Amniotic epithelial cell (primary cell): Measurements from ENCODE around the gene PSMB5.

Experiments used
- DNase-seq: peaks from one replicate; pipeline ENCODE4 v3.0.0-alpha.2; 2010; ENCODE audit warnings: low read depth

The PSMB5 gene

GRCh38 chr14:23043754-23044153, 9.1 kb upstream of the PSMB5 start:
- DNase-seq, result no peak

GRCh38 chr14:23043145-23043544, 8.4 kb upstream of the PSMB5 start:
- no peak for DNase-seq

GRCh38 chr14:23042162-23042965, 7.7 kb upstream of the PSMB5 start, which contains the start of gene PSMB11:
PSMB11 (plus strand) TSS chr14:23042212; CDS start chr14:23042226, 14 bp downstream.
- DNase-seq, result no peak

DNA sequence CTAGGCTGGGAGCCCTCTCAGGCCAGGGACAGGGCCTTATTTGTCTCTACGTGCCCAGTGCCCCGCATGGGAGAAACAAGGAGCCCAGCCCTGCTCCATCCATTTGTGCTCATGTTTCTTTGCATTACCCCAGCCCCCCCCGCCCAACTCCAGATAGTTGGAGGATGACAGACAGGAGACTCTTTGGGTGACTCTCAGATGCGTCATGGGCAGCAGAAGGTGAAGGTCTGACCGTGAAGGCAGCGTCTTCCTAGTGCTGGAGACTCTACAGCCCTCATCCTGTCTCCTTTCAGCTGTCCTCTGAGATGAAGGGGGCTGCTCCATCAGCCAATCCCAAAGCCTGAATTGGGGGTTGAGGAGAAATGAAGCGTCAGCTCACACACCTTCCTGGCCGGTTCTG, 7.0 kb upstream of the PSMB5 start:
- no peak for DNase-seq

- no peak for DNase-seq
Observed at GRCh38 chr14:23040100-23040499, 5.4 kb upstream of the PSMB5 start.

DNA sequence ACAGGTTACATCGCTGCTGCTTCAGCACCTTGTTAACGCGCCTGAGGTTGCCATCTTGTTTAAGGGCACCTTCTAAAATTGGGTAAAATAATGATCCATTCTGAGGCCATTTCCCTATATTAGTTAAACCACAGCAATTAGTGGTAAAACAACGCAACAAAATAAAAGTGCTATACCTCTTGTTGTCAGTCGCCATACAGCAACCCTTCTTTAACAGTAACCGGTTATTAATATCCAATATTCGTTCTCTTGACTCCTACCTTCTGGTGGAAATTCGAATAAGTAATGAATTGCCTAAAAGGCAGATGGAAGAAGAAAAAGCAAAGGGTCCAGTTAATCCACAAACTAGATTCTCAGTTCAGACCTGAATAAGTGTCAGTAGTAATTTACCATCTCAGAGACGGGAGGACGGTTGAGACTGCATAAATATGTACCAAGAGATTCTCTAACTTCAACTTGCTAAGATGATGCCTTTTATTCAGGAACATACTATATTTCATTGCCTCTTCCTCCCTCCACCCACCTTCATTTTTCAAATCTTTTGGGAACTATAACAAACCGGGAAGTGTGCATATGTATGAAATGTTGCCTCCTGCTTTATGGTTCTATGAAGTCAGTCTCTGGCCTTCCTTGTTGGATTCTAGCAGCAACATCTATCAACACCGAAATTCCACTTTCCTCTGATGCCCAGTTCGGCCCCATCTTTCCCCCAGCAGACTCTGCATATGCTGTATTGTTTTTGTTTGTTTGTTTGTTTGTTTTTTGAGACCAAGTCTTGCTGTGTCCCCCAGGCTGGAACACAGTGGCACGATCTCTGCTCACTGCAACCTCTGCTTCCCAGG, 824 bp upstream of the PSMB5 start:
- DNase-seq, result no peak

GRCh38 chr14:23033801-23034497, 751 bp downstream of the PSMB5 start:
- DNase-seq, result no peak

DNA sequence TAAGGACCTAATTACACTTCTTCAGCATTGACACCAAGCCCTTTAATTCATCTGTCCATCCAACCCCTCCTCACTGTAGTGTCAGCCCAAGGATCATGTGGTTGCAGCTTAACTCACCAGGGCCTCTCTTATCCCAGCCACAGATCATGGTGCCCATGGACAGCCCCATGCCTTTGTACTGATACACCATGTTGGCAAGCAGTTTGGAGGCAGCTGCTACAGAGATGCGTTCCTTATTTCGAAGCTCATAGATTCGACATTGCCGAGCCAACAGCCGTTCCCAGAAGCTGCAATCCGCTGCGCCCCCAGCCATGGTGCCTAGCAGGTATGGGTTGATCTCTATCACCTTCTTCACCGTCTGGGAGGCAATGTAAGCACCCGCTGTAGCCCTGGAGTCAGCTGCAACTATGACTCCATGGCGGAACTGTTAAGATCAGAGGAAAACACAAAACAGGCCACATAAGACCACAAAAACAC, 1.4 kb downstream of the PSMB5 start:
- no peak for DNase-seq

GRCh38 chr14:23030936-23031335, 3.8 kb downstream of the PSMB5 start:
- peak; percentile 30 for DNase-seq

- no peak for DNase-seq
Observed at GRCh38 chr14:23028799-23029198, 5.9 kb downstream of the PSMB5 start.

DNA sequence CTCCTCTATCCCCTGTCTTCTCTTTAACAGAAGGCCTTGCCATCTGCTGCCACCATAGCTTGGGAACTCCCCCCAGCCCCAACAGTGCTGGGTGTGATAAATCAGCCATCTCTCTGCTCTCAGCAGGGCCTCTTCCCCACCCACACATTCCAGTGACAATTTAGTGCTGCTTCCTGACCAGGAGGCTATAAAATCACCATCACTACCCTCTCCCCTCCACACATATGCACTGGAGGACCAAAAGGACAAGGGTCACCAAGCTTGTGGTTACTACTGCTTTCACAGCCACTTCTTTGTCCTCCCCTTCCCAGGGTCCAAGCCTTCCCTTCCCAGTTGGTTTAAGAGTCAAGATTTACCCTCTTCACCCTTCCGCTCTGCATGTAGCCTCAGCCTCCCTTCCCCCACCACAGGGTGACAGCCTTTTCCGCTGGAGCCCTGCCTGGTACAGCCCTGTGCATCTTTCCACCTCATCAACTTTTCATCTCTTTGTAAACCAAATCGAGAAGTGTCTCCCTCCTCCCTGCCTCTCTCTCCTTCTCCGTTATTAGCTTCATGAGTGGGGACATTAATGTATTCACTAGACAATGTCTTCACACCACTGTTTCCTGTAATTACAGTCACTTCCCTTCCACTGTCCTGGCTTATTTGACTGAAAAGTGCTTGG, 9.4 kb downstream of the PSMB5 start:
- DNase-seq, result no peak

- no peak for DNase-seq
Observed at GRCh38 chr14:23024612-23025075, 10.1 kb downstream of the PSMB5 start.

DNA sequence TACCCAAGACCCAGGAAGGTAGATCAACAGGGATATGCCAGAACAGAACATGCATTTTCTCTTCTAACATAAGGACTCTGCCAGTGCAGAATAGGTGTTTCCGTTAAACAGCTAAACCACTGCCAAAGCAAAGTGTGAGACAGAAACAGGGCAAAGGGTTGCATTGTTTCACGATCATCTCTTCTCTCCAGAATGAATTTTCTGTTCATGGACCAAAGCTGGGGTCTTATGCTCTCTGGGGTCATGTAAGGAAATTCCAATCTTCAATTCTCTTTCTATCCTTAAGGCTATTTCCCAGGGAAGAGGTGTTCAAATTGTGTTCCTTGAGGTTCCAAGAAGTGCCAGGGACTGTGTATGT, 10.9 kb downstream of the PSMB5 start:
- DNase-seq, result no peak

DNA sequence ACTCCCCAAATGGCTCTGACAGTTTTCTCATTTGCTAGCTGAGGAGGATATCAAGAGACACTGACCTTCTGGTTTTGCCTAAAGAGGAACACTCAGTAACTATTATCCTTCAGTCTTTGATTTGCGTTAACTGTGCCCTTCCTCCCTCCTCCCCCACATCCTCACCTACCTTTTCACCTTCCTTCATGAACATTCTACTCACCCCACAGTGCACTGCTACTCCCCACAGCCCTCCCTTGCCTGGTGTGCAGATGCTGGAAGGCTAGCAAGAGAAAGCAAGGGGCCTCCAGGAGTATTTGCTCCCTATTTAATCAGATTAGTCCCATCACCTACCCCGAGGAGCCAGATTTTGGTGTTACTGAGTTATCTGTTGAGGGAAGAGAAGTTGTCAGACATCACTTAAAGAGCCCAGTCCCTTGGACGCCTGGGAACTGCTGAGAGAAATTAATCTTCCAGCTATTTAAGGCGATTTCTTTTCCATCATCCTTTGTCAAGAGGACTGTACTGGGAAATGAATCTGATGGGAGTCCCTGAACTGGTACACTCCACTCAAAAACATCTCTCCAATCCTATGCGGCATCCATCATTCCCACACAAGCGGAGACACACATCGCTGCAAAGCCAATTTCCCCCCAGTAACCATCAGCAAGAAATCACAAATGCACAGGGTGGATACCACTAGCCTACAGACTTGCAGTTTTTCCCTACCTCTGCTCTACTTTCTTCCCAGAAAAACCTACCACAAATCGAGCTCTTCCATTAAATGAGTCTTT, 11.5 kb downstream of the PSMB5 start:
- DNase-seq, result no peak

DNA sequence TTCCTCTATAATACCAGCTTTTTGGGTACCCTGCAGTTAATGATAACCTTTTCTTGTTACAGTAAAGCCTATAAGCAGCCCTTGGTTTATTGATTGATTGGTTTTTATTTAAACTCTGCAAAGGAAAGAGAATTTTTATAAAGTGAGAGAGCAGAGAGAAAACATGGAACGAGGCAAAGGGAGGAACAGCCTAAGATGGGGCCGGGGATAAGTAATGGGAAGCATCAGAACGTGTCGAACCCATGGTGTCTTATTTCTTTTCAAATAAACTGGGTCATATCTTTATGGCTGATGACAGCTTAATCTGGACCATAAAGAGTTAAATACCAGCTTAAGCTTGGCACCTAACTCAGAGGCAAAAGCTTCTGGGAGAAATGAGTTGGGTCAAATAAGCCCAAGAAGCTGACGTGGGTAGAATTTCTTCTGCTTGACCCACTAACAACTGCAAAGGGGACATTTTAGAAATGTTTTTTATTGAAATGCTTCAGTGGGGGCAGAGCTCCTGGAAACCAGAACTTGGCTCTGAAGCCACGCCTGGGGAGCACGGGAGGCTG, 12.7 kb downstream of the PSMB5 start:
- DNase-seq, result no peak

DNA sequence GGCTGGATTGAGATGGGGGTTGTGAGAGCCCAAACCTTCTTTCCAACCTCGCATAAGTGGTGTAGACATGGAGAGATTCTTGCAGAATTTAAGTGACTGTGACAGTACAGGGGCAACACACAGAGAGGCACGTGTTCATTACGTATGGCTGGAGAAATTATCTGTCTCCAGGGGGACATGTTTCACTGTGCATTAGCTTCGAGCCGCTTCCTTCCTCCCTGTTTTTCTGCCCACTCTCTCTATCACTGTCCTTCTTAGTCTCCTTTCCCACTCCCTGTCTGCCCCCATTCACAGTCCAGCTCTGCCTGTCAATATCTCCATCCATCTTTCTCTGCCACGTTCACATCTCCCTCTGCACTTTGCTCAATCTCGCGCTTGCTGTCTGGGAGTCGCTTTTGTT, 13.3 kb downstream of the PSMB5 start:
- DNase-seq, result no peak

- DNase-seq, result peak; percentile 14
Observed at GRCh38 chr14:23020143-23021128, 14.3 kb downstream of the PSMB5 start.

- no peak for DNase-seq
Observed at GRCh38 chr14:23018107-23018506, 16.6 kb downstream of the PSMB5 start.

GRCh38 chr14:23017091-23017490, 17.6 kb downstream of the PSMB5 start:
- no peak for DNase-seq

- DNase-seq, result no peak
Observed at GRCh38 chr14:23015618-23016017, 19.1 kb downstream of the PSMB5 start.
